NCI-H460 (cell line): ENCODE measurements around the gene ONECUT3. TPM values are rescaled to one million over a fixed set of nuclear protein-coding genes. Genes with fewer than 3 reads are reported as not detected.

Source experiments
- DNase-seq: peaks from one replicate; pipeline ENCODE4 v3.0.0-alpha.2; 2016; ENCODE audit warnings: low read depth; ENCODE audit errors: extremely low read depth
- total RNA-seq: library from RNA; depleted of rRNA; stranded (reverse); fragments of >200 nt; shearing (Covaris generic); gene quantifications from 2 replicates; pipeline ENCODE4 v1.2.3, GENCODE V29; 2014

ONECUT3 gene
- total RNA-seq, 1 experiment from 2014 or later = not detected

- DNase-seq = no peak
Measured at GRCh38 chr19:1811942-1812425, 58.7 kb downstream of the ONECUT3 start, which contains the start of gene ATP8B3. Gene ATP8B3 (minus strand): TSS chr19:1812276. CDS start chr19:1811736, 540 bp downstream.

GRCh38 chr19:1812426-1813191 lies 59.3 kb downstream of the ONECUT3 start:
- peak; percentile 93 for DNase-seq

- DNase-seq = no peak
Measured at GRCh38 chr19:1813192-1814182, 60.2 kb downstream of the ONECUT3 start.

- DNase-seq = no peak
Measured at GRCh38 chr19:1814391-1814790, 61.1 kb downstream of the ONECUT3 start.

- no peak for DNase-seq
Measured at GRCh38 chr19:1814833-1815604, 61.7 kb downstream of the ONECUT3 start.

- no peak for DNase-seq
Measured at GRCh38 chr19:1815605-1816529, 62.6 kb downstream of the ONECUT3 start.

- DNase-seq = no peak
Measured at GRCh38 chr19:1816530-1817298, 63.4 kb downstream of the ONECUT3 start.

- DNase-seq = no peak
Measured at GRCh38 chr19:1817553-1818179, 64.4 kb downstream of the ONECUT3 start.

- DNase-seq = no peak
Measured at GRCh38 chr19:1818549-1819195, 65.4 kb downstream of the ONECUT3 start.

GRCh38 chr19:1819341-1820255 lies 66.3 kb downstream of the ONECUT3 start:
- DNase-seq = no peak

- no peak for DNase-seq
Measured at GRCh38 chr19:1822210-1822609, 68.9 kb downstream of the ONECUT3 start.

GRCh38 chr19:1823020-1823419 lies 69.7 kb downstream of the ONECUT3 start:
- no peak for DNase-seq

GRCh38 chr19:1823539-1824251 lies 70.4 kb downstream of the ONECUT3 start:
- no peak for DNase-seq

- no peak for DNase-seq
Measured at GRCh38 chr19:1824252-1824622, 70.9 kb downstream of the ONECUT3 start.

- peak; percentile 64 for DNase-seq
Measured at GRCh38 chr19:1825909-1826556, 72.7 kb downstream of the ONECUT3 start.
